ENCODE results near the gene TRDMT1.

GRCh38 chr10:17196573-17196972, 4.9 kb downstream of the TRDMT1 start:
- TF ChIP-seq CTCF (IDR thresholded peaks at IDR 0.05; ENCODE audit: insufficient read depth, low read depth, low read length) (no peak), EZH2 (IDR thresholded peaks at IDR 0.05; ENCODE audit: insufficient read depth, low read length) (no peak)
